ENCODE measurements around the gene NET1. TPM values are rescaled to one million over a fixed set of nuclear protein-coding genes. Genes with fewer than 3 reads are reported as not detected.

NET1 gene
- total RNA-seq, 5 donors from 2014 or later (not counting 1 experiment from before 2014, with no cell fraction given) = 10.5 to 41.1 (median 25.1) TPM

DNA sequence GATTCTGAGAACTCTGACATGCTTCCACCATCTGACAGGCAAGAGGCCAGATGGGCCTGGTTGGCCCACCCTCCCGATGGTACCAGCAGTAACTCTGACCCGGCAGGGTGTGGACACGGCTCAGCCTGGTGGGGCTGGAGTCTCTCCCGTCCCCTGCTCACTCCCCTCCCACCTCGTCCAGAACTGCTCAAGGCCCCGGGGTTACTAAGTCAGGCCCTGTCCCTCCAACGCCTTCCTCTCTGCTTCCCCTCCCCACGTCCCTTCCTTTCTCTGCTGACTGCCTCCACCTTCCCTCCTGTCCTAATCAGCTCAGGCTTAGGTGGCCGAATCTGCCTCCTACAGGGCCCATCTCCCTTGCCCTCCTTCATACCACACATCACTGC is 74.5 kb downstream of the NET1 start:
- ATAC-seq (replicated peaks in 1 of 4) (no peak), DNase-seq (no peak)
- no peak overlapping the region for H3K27ac ChIP-seq (ENCODE audit: low read length)
- Mint-ChIP-seq H3K4me3 (no peak overlapping the region), H3K27me3 (peaks cover 4 to 9% of the 10 kb centered on the region in 2 donors), H3K27ac (peak overlapping the region in 1 of 2 donors; percentile 28), H3K9me3 (no peaks in the 10 kb centered on the region), H3K4me1 (peaks cover 0 to 4% (median 0%) of the 10 kb centered on the region in 3 donors), H3K36me3 (no peaks in the 10 kb centered on the region)
- ChIA-PET CTCF (no interaction called here), POLR2A (no interaction called here)
- H3K4me3 ChIP-seq (ENCODE audit: control insufficient read depth in 1 of 2, extremely low read depth in 1 of 2, low read length in 1 of 2) = no peak overlapping the region
- 85% methylated on average over 9 of the region's 9 CpGs for WGBS (ENCODE audit: insufficient coverage)
- no peaks in the 10 kb centered on the region for H3K36me3 ChIP-seq (ENCODE audit: control insufficient read depth in 2 of 2, extremely low read depth in 1 of 2, insufficient read depth in 1 of 2, low read length in 1 of 2)
- H3K4me1 ChIP-seq (ENCODE audit: control insufficient read depth in 1 of 2, extremely low read depth in 1 of 2, insufficient read depth in 2 of 2, low read length in 2 of 2) = no peaks in the 10 kb centered on the region
- H3K9me3 ChIP-seq = no peaks in the 10 kb centered on the region
- peaks cover 0 to 26% of the 10 kb centered on the region in 2 experiments for H3K27me3 ChIP-seq (replicated peaks in 1 of 2; ENCODE audit: control insufficient read depth in 2 of 2, extremely low read depth in 1 of 2, insufficient read depth in 2 of 2, low read length in 1 of 2)

DNA sequence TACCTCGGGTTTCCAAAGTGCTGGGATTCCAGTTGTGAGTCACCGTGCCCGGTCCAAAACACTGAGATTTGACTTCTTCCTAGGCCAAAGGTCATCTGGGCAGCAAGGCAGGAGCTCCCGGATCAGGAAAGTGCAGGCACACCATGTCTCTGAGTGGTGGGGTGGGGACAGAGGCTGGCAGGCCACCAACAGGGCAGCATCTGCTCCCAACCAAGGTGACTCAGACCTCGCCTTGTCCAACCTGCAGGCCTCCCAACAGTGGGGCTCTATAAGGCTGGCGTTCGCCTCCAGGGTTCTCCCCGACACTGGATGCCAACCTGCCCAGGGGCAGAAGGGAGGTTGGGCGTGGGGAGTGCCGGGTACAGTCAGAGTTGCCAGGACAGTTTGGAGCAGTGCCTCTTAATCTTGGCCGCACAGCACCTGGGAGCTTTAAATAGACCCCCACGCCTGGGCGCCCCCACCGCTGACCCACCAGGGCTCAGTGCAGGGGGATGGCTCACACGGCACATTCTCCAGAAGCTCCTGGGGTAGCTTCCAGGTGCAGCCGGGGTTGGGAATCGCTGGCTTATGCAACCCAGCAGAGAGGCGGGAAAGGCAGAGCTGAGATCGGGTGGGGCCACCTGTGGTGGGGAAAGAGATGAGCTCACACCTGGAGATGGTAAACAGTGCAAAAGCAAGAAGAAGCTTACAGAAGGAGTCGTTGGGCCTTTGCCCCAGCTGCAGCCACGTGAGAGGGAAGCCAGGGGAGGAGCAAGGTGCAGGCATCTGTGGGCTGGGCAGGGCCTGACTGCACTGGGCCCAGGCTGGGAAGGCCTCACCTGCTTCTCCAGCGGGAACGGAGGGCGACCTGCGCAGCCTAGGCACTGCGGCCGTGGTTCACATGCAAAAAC is 76.2 kb downstream of the NET1 start:
- no peak overlapping the region for H3K4me3 Mint-ChIP-seq
- Histone ChIP-seq H3K4me3 (ENCODE audit: control insufficient read depth in 1 of 2, extremely low read depth in 1 of 2, low read length in 1 of 2) (no peak overlapping the region), H3K9me3 (no peaks in the 10 kb centered on the region), H3K36me3 (ENCODE audit: control insufficient read depth in 2 of 2, extremely low read depth in 1 of 2, insufficient read depth in 1 of 2, low read length in 1 of 2) (no peaks in the 10 kb centered on the region), H3K4me1 (ENCODE audit: control insufficient read depth in 1 of 2, extremely low read depth in 1 of 2, insufficient read depth in 2 of 2, low read length in 2 of 2) (no peaks in the 10 kb centered on the region), H3K27ac (ENCODE audit: low read length) (no peak overlapping the region), H3K27me3 (replicated peaks in 1 of 2; ENCODE audit: control insufficient read depth in 2 of 2, extremely low read depth in 1 of 2, insufficient read depth in 2 of 2, low read length in 1 of 2) (peaks cover 0 to 32% of the 10 kb centered on the region in 2 experiments)
- no peak overlapping the region for H3K27ac Mint-ChIP-seq
- H3K27me3 Mint-ChIP-seq = peaks cover 0 to 9% of the 10 kb centered on the region in 2 donors
- no peak for ATAC-seq (replicated peaks in 1 of 4)
- H3K4me1 Mint-ChIP-seq = peaks cover 0 to 4% (median 0%) of the 10 kb centered on the region in 3 donors
- WGBS (ENCODE audit: insufficient coverage) = 88% methylated on average over 21 of the region's 27 CpGs
- POLR2A ChIA-PET = no interaction called here
- H3K9me3 Mint-ChIP-seq = peaks cover 0 to 6% (median 0%) of the 10 kb centered on the region in 3 donors
- CTCF ChIA-PET = no interaction called here
- no peak for DNase-seq
- peaks cover 5% of the 10 kb centered on the region for H3K36me3 Mint-ChIP-seq

DNA sequence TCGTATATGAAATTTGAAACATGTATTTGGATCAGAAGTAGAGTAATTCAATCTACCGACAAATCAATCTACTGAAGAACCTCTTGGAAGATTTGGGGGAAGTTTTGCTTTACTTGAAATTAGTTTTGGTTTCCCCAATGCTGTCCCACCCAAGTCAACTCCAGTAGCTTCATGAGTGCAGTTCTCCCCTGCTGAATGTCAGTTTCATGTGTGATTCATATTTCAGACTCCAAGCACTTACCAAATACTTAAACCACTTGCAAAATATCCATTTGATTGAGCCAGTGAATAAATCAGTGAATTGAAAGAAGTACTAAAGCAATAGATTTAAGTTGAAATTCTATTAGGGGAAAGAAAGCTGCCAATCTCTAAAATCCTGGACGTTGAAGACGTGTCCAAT is 77.7 kb downstream of the NET1 start:
- Histone ChIP-seq H3K4me1 (ENCODE audit: control insufficient read depth in 1 of 2, extremely low read depth in 1 of 2, insufficient read depth in 2 of 2, low read length in 2 of 2) (no peaks in the 10 kb centered on the region), H3K36me3 (ENCODE audit: control insufficient read depth in 2 of 2, extremely low read depth in 1 of 2, insufficient read depth in 1 of 2, low read length in 1 of 2) (no peaks in the 10 kb centered on the region), H3K27me3 (replicated peaks in 1 of 2; ENCODE audit: control insufficient read depth in 2 of 2, extremely low read depth in 1 of 2, insufficient read depth in 2 of 2, low read length in 1 of 2) (peaks cover 0 to 31% of the 10 kb centered on the region in 2 experiments), H3K4me3 (ENCODE audit: control insufficient read depth in 1 of 2, extremely low read depth in 1 of 2, low read length in 1 of 2) (no peak overlapping the region), H3K27ac (ENCODE audit: low read length) (no peak overlapping the region), H3K9me3 (no peaks in the 10 kb centered on the region)
- Mint-ChIP-seq H3K9me3 (peaks cover 0 to 6% (median 0%) of the 10 kb centered on the region in 3 donors), H3K4me3 (no peak overlapping the region), H3K4me1 (peaks cover 0 to 4% (median 0%) of the 10 kb centered on the region in 3 donors), H3K27ac (no peak overlapping the region), H3K36me3 (peaks cover 5% of the 10 kb centered on the region), H3K27me3 (peaks cover 0 to 9% of the 10 kb centered on the region in 2 donors)
- DNase-seq (no peak), ATAC-seq (replicated peaks in 1 of 4) (no peak)
- POLR2A ChIA-PET = interaction anchor here in 1 of 2 donors (0.8 kb wide), 1 partner anchor 13 kb away, joined by 3 read pairs; no protein-coding TSS in a partner anchor
- WGBS (ENCODE audit: insufficient coverage) = no CpG with 5 or more reads among the region's 4 CpGs
- CTCF ChIA-PET = interaction anchor here in 1 of 2 donors (0.7 kb wide), 1 partner anchor 17 kb away, joined by 3 read pairs; no protein-coding TSS in a partner anchor

DNA sequence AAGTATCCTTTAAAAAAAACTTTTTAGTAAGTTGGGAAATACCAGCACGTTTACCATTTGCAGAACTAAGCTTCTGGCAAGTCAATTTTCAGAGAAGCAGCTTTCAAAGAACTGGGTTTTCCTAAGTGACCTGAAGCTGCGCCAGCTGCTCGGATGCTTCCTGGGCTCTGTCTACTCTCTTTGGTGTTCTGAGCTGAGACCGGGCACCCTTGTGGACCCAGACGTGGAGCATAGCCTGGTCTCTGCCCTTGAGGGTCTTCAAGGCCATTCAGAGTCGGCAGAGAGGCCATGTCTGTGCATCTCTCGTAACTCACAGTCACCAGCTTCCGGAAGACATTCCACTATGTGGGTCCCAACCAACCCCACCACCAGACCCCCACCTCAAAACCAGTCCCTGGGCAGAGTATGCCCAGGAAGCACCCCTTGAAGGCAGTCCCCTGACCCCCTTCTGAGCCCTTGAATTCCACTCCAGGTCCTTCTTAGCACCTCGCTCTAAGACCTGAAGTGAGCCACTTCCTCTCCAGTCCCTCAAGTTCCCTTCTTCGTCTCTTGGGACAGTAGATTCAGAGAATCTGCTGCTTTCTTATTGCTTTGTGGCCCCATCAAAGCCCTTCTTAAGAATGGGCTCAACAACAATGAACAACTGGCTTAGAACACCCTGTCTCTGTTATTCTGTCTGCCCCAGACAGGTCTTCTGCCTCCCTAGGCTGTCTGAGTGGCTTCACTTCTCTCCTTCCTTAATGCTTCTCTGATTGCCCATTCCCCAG is 78.5 kb downstream of the NET1 start:
- Mint-ChIP-seq H3K27me3 (peaks cover 0 to 9% of the 10 kb centered on the region in 2 donors), H3K4me3 (no peak overlapping the region), H3K9me3 (peaks cover 0 to 6% (median 0%) of the 10 kb centered on the region in 3 donors), H3K27ac (no peak overlapping the region), H3K36me3 (peaks cover 5% of the 10 kb centered on the region), H3K4me1 (peaks cover 0 to 4% (median 0%) of the 10 kb centered on the region in 3 donors)
- WGBS (ENCODE audit: insufficient coverage) = 85% methylated on average over 10 of the region's 10 CpGs
- POLR2A ChIA-PET = interaction anchor here in 1 of 2 donors (0.8 kb wide), 1 partner anchor 13 kb away, joined by 3 read pairs; no protein-coding TSS in a partner anchor
- H3K36me3 ChIP-seq (ENCODE audit: control insufficient read depth in 2 of 2, extremely low read depth in 1 of 2, insufficient read depth in 1 of 2, low read length in 1 of 2) = no peaks in the 10 kb centered on the region
- no peak overlapping the region for H3K27ac ChIP-seq (ENCODE audit: low read length)
- CTCF ChIA-PET = interaction anchor here in 1 of 2 donors (0.7 kb wide), 1 partner anchor 18 kb away, joined by 3 read pairs; no protein-coding TSS in a partner anchor
- no peak overlapping the region for H3K4me3 ChIP-seq (ENCODE audit: control insufficient read depth in 1 of 2, extremely low read depth in 1 of 2, low read length in 1 of 2)
- H3K9me3 ChIP-seq = no peaks in the 10 kb centered on the region
- peaks cover 0 to 24% of the 10 kb centered on the region in 2 experiments for H3K27me3 ChIP-seq (replicated peaks in 1 of 2; ENCODE audit: control insufficient read depth in 2 of 2, extremely low read depth in 1 of 2, insufficient read depth in 2 of 2, low read length in 1 of 2)
- DNase-seq (no peak), ATAC-seq (replicated peaks in 1 of 4) (no peak)
- H3K4me1 ChIP-seq (ENCODE audit: control insufficient read depth in 1 of 2, extremely low read depth in 1 of 2, insufficient read depth in 2 of 2, low read length in 2 of 2) = no peaks in the 10 kb centered on the region

DNA sequence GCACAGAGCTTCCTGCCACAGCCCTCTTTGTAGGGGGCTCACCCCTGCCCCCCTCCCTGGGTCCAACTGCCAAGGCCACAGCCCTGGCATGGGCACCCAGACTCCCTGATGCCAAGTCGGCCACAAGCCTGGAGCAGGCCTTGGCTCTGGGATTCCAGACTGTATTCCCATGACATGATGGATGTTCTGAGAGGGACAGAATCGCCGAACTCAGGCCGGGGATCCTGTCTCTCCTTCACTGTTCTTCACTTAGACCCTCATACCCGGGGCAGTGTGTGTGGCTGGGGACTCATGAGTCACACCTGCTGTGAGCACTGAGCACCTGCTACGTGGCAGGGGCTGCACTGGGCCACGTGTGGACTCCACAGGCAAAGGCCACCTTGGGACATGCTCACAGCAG is 79.1 kb downstream of the NET1 start:
- no peaks in the 10 kb centered on the region for H3K36me3 ChIP-seq (ENCODE audit: control insufficient read depth in 2 of 2, extremely low read depth in 1 of 2, insufficient read depth in 1 of 2, low read length in 1 of 2)
- CTCF ChIA-PET = no interaction called here
- WGBS (ENCODE audit: insufficient coverage) = 86% methylated on average over 3 of the region's 7 CpGs
- H3K4me1 ChIP-seq (ENCODE audit: control insufficient read depth in 1 of 2, extremely low read depth in 1 of 2, insufficient read depth in 2 of 2, low read length in 2 of 2) = no peaks in the 10 kb centered on the region
- H3K4me3 Mint-ChIP-seq = no peak overlapping the region
- H3K4me1 Mint-ChIP-seq = peaks cover 0 to 4% (median 0%) of the 10 kb centered on the region in 3 donors
- POLR2A ChIA-PET = no interaction called here
- H3K9me3 ChIP-seq = no peaks in the 10 kb centered on the region
- H3K27ac Mint-ChIP-seq = no peak overlapping the region
- peaks cover 5% of the 10 kb centered on the region for H3K36me3 Mint-ChIP-seq
- H3K27me3 ChIP-seq (replicated peaks in 1 of 2; ENCODE audit: control insufficient read depth in 2 of 2, extremely low read depth in 1 of 2, insufficient read depth in 2 of 2, low read length in 1 of 2) = peaks cover 0 to 21% of the 10 kb centered on the region in 2 experiments
- no peak overlapping the region for H3K4me3 ChIP-seq (ENCODE audit: control insufficient read depth in 1 of 2, extremely low read depth in 1 of 2, low read length in 1 of 2)
- DNase-seq = no peak
- peaks cover 0 to 6% of the 10 kb centered on the region in 2 donors for H3K27me3 Mint-ChIP-seq
- H3K9me3 Mint-ChIP-seq = peaks cover 0 to 6% (median 0%) of the 10 kb centered on the region in 3 donors
- no peak for ATAC-seq (replicated peaks in 1 of 4)
- no peak overlapping the region for H3K27ac ChIP-seq (ENCODE audit: low read length)

DNA sequence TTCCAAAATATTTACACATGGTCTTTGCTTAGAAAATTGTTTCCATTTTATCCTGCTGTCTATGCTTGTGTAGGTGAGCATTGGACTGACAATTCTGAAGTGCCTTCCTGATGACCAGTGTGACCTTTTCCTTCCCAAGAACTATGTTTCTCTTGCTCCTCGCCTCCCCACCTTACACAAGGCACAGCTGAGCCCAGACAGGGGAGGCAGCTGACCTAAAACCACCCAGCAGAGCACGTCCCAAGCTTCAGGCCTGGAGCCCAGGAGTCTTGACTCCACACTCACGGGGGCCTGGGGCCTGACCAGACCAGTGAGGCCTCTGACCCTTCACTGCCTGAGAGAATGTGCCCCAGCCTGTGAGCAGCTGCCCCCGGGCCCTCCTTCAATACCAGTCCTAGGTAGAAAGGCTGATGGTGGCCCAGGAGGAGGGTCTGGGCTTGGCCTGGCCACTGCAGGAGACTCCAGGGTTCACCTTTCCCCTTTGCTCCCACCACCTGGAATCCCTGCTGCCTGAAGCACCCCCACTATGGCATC is 80.0 kb downstream of the NET1 start:
- Mint-ChIP-seq H3K27ac (no peak overlapping the region), H3K27me3 (peaks cover 0 to 4% of the 10 kb centered on the region in 2 donors), H3K4me3 (no peak overlapping the region), H3K4me1 (peaks cover 0 to 4% (median 0%) of the 10 kb centered on the region in 3 donors), H3K9me3 (peaks cover 0 to 6% (median 0%) of the 10 kb centered on the region in 3 donors), H3K36me3 (peaks cover 5% of the 10 kb centered on the region)
- no peaks in the 10 kb centered on the region for H3K4me1 ChIP-seq (ENCODE audit: control insufficient read depth in 1 of 2, extremely low read depth in 1 of 2, insufficient read depth in 2 of 2, low read length in 2 of 2)
- DNase-seq (no peak), ATAC-seq (replicated peaks in 1 of 4) (no peak)
- ChIA-PET POLR2A (no interaction called here), CTCF (no interaction called here)
- 71% methylated on average over 3 of the region's 4 CpGs for WGBS (ENCODE audit: insufficient coverage)
- H3K4me3 ChIP-seq (ENCODE audit: control insufficient read depth in 1 of 2, extremely low read depth in 1 of 2, low read length in 1 of 2) = no peak overlapping the region
- H3K9me3 ChIP-seq = no peaks in the 10 kb centered on the region
- peaks cover 0 to 18% of the 10 kb centered on the region in 2 experiments for H3K27me3 ChIP-seq (replicated peaks in 1 of 2; ENCODE audit: control insufficient read depth in 2 of 2, extremely low read depth in 1 of 2, insufficient read depth in 2 of 2, low read length in 1 of 2)
- H3K36me3 ChIP-seq (ENCODE audit: control insufficient read depth in 2 of 2, extremely low read depth in 1 of 2, insufficient read depth in 1 of 2, low read length in 1 of 2) = no peaks in the 10 kb centered on the region
- no peak overlapping the region for H3K27ac ChIP-seq (ENCODE audit: low read length)
